H1 (cell line): Measurements from ENCODE around the gene MRGPRE. TPM values are rescaled to one million over a fixed set of nuclear protein-coding genes. Genes with fewer than 3 reads are reported as not detected.

Experiments used
- CTCF ChIA-PET: fragments of 300-600 bp; sonication (Branson Sonifier 250); formaldehyde crosslinking; loops from one replicate; lab custom pipeline; 2021; ENCODE audit not compliant: partially characterized antibody; lab: Charles Lee
- POLR2A ChIA-PET: fragments of 300-600 bp; sonication (Branson Sonifier 250); formaldehyde crosslinking; loops from one replicate; lab custom pipeline; 2021; ENCODE audit warnings: inconsistent platforms; ENCODE audit not compliant: partially characterized antibody; lab: Charles Lee
- DNase-seq, 2 experiments: peaks; one replicate each; pipeline versions ENCODE4 v3.0.0 to v3.0.0-alpha.2; 2010 to 2022; ENCODE audit warnings: low spot score in 2 of 2, low read depth in 1 of 2, mixed read lengths in 1 of 2
- FAIRE-seq: peaks from 2 replicates; lab custom pipeline; 2011; peaks lifted over from hg19 to GRCh38; lab: Jason Lieb, UNC
- H2AFZ ChIP-seq: 2 replicates; pipeline ENCODE4 v1.8.1; 2012; ENCODE audit warnings: low read length, inconsistent platforms
- H2AK5ac ChIP-seq: 2 replicates; pipeline ENCODE4 v1.6.1; 2013; ENCODE audit warnings: low read depth, low read length
- H2BK120ac ChIP-seq: replicated peaks from 2 replicates; pipeline ENCODE3; 2013; ENCODE audit warnings: low read depth, low read length, inconsistent platforms
- H2BK12ac ChIP-seq: 2 replicates; pipeline ENCODE4 v1.6.1; 2013; ENCODE audit warnings: low read depth, low read length
- H2BK15ac ChIP-seq: 2 replicates; pipeline ENCODE4 v1.6.1; 2013; ENCODE audit warnings: low read length
- H2BK20ac ChIP-seq: 2 replicates; pipeline ENCODE4 v1.6.1; 2013; ENCODE audit warnings: low read length
- H2BK5ac ChIP-seq: 2 replicates; pipeline ENCODE4 v1.6.1; 2013; ENCODE audit warnings: low read depth, low read length
- H3K14ac ChIP-seq: 2 replicates; pipeline ENCODE4 v1.6.1; 2013; ENCODE audit warnings: inconsistent platforms; ENCODE audit not compliant: insufficient read length
- H3K18ac ChIP-seq: 2 replicates; pipeline ENCODE4 v1.6.1; 2013; ENCODE audit warnings: low read length; ENCODE audit errors: extremely low read depth
- H3K23ac ChIP-seq: 2 replicates; pipeline ENCODE4 v1.6.1; 2013; ENCODE audit warnings: inconsistent platforms; ENCODE audit not compliant: insufficient read length
- H3K23me2 ChIP-seq: 2 replicates; pipeline ENCODE4 v1.6.1; 2013; ENCODE audit warnings: low read depth, low read length
- H3K27ac ChIP-seq: 2 replicates; pipeline ENCODE4 v1.6.1; 2011; ENCODE audit warnings: low read depth, low read length, inconsistent platforms
- H3K27me3 ChIP-seq, 4 experiments: replicated peaks in 1 of 4; 1 replicate in 1 of 4; 2 replicates in 3 of 4; pipeline versions ENCODE4 v1.6.1 to v1.8.1; 2011 to 2013; ENCODE audit warnings: low read length in 3 of 4, mild to moderate bottlenecking in 3 of 4, inconsistent platforms in 2 of 4, mixed read lengths in 2 of 4, moderate library complexity in 1 of 4; ENCODE audit not compliant: control insufficient read depth in 3 of 4, insufficient read depth in 3 of 4; ENCODE audit errors: extremely low read depth in 1 of 4
- H3K36me3 ChIP-seq, 4 experiments: 2 replicates each; pipeline versions ENCODE4 v1.6.1 to v1.8.1; 2011 to 2013; ENCODE audit warnings: mild to moderate bottlenecking in 4 of 4, low read length in 3 of 4, moderate library complexity in 2 of 4, control low read depth in 1 of 4, inconsistent platforms in 1 of 4; ENCODE audit not compliant: insufficient read depth in 4 of 4, control insufficient read depth in 2 of 4
- H3K4ac ChIP-seq: replicated peaks from 2 replicates; pipeline ENCODE3; 2013; ENCODE audit warnings: low read length, low read depth, mixed read lengths, inconsistent platforms; ENCODE audit not compliant: insufficient read length
- H3K4me1 ChIP-seq, 4 experiments: replicated peaks in 1 of 4; 1 replicate in 1 of 4; 2 replicates in 3 of 4; pipeline versions ENCODE4 v1.6.1 to v1.8.1; 2011 to 2013; ENCODE audit warnings: low read length in 3 of 4, inconsistent platforms in 2 of 4, mixed read lengths in 1 of 4; ENCODE audit not compliant: insufficient read depth in 4 of 4, control insufficient read depth in 3 of 4
- H3K4me2 ChIP-seq, 2 experiments: 2 replicates each; pipeline versions ENCODE4 v1.6.1 to v1.8.1; 2011 to 2013; ENCODE audit warnings: low read depth in 2 of 2, low read length in 2 of 2, control low read depth in 1 of 2, inconsistent platforms in 1 of 2, mild to moderate bottlenecking in 1 of 2; ENCODE audit not compliant: insufficient read depth in 1 of 2
- H3K4me3 ChIP-seq, 4 experiments: fragments of 200-600, 300-600 bp in 1 of 4; sonication (generic), shearing (Covaris generic), sonication (Bioruptor Twin) in 1 of 4; 2 replicates each; pipeline versions ENCODE4 v1.5.1 to v1.8.1; 2011 to 2016; ENCODE audit warnings: low read length in 4 of 4, low read depth in 3 of 4, control low read depth in 2 of 4, inconsistent platforms in 2 of 4, mild to moderate bottlenecking in 2 of 4, mixed read lengths in 1 of 4, moderate library complexity in 1 of 4; ENCODE audit not compliant: insufficient read depth in 2 of 4; ENCODE audit errors: extremely low read depth in 1 of 4
- H3K56ac ChIP-seq: replicated peaks from 2 replicates; pipeline ENCODE3; 2013; ENCODE audit warnings: low read depth, mild to moderate bottlenecking, mixed read lengths, low read length, inconsistent platforms; ENCODE audit not compliant: insufficient read length
- H3K79me1 ChIP-seq: 2 replicates; pipeline ENCODE4 v1.6.1; 2013; ENCODE audit warnings: low read depth, low read length, control low read depth
- H3K79me2 ChIP-seq, 2 experiments: 2 replicates each; pipeline versions ENCODE4 v1.6.1 to v1.8.1; 2012 to 2013; ENCODE audit warnings: low read length in 2 of 2, mild to moderate bottlenecking in 2 of 2, inconsistent platforms in 1 of 2; ENCODE audit not compliant: insufficient read depth in 2 of 2, control insufficient read depth in 1 of 2
- H3K9ac ChIP-seq, 4 experiments: replicated peaks in 1 of 4; 1 replicate in 1 of 4; 2 replicates in 3 of 4; pipeline versions ENCODE4 v1.6.1 to v1.8.1; 2011 to 2013; ENCODE audit warnings: low read depth in 3 of 4, low read length in 3 of 4, control low read depth in 2 of 4, mild to moderate bottlenecking in 2 of 4, moderate library complexity in 2 of 4, inconsistent platforms in 1 of 4; ENCODE audit errors: extremely low read depth in 1 of 4
- H3K9me3 ChIP-seq, 2 experiments: 2 replicates each; pipeline versions ENCODE4 v1.6.1 to v1.8.1; 2012 to 2013; ENCODE audit warnings: mild to moderate bottlenecking in 2 of 2, moderate library complexity in 2 of 2, control low read depth in 1 of 2, inconsistent platforms in 1 of 2, low read depth in 1 of 2, low read length in 1 of 2, mixed read lengths in 1 of 2; ENCODE audit not compliant: insufficient read depth in 2 of 2
- H4K20me1 ChIP-seq, 2 experiments: replicated peaks in 1 of 2; 2 replicates each; pipeline versions ENCODE3 to v1.8.1; 2011 to 2013; ENCODE audit warnings: inconsistent platforms in 2 of 2, low read length in 2 of 2, mild to moderate bottlenecking in 1 of 2; ENCODE audit not compliant: insufficient read depth in 2 of 2, control insufficient read depth in 1 of 2
- H4K5ac ChIP-seq: 2 replicates; pipeline ENCODE4 v1.6.1; 2013; ENCODE audit warnings: low read length, low read depth, mixed read lengths, inconsistent platforms; ENCODE audit not compliant: insufficient read length
- H4K8ac ChIP-seq: 2 replicates; pipeline ENCODE4 v1.8.0; 2013; ENCODE audit warnings: mild to moderate bottlenecking, moderate library complexity, low read length, inconsistent platforms; ENCODE audit not compliant: insufficient read depth; ENCODE audit errors: extremely low read depth
- H4K91ac ChIP-seq: replicated peaks from 2 replicates; pipeline ENCODE3; 2013; ENCODE audit warnings: low read length, mixed read lengths, inconsistent platforms; ENCODE audit not compliant: insufficient read length
- GABPA ChIP-seq: IDR thresholded peaks from 2 replicates; pipeline ENCODE4 v1.6.1; 2011; ENCODE audit warnings: mild to moderate bottlenecking, low read length, moderate library complexity, borderline replicate concordance; ENCODE audit not compliant: insufficient read depth
- GTF2F1 ChIP-seq: IDR thresholded peaks from 2 replicates; pipeline ENCODE4 v1.6.1; 2012; ENCODE audit warnings: low read depth, low read length, improper control_type of control experiment, borderline replicate concordance
- HDAC2 ChIP-seq, 2 experiments: fragments of 300-600 bp in 1 of 2; sonication (generic) in 1 of 2; IDR thresholded peaks; 2 replicates each; pipeline ENCODE4 v1.6.1; 2011 to 2012; ENCODE audit warnings: low read depth in 2 of 2, low read length in 2 of 2, mild to moderate bottlenecking in 2 of 2, moderate library complexity in 2 of 2, borderline replicate concordance in 1 of 2, inconsistent platforms in 1 of 2
- WGBS, 2 experiments: shearing (Covaris generic) in 1 of 2; methylation state at CpG; one replicate each; pipeline versions ENCODE4 v1.1.6 to v1.1.7; 2013 to 2015; ENCODE audit warnings: low lambda C conversion rate in 2 of 2, mixed read lengths in 2 of 2, inconsistent platforms in 1 of 2, low coverage in 1 of 2, missing lambda C conversion rate in 1 of 2; ENCODE audit not compliant: insufficient replicate concordance in 2 of 2, insufficient coverage in 1 of 2, insufficient read length in 1 of 2; ENCODE audit errors: extremely low coverage in 1 of 2, missing lambda C conversion rate in 1 of 2; 5-methylcytosine and 5-hydroxymethylcytosine counted together
- polyA plus RNA-seq, 7 experiments: library from polyadenylated mRNA; depleted of rRNA in 3 of 7; stranded (reverse) in 5 of 7; unstranded in 2 of 7; fragments of >200 nt in 5 of 7; fragments of 200-250 nt in 2 of 7; gene quantifications; 1 replicate in 5 of 7; 2 replicates in 1 of 7; 4 replicates in 1 of 7; pipeline versions ENCODE4 v1.2.1 to v1.2.3, GENCODE V29; 2011 to 2013; ENCODE audit warnings: missing spikeins in 2 of 7, mixed read lengths in 2 of 7
- total RNA-seq: library from RNA; stranded (reverse); fragmentation: NEBNext Ultra II Directional; extraction: Animal tissue kit (Norgen Biotek cat#: 25700); gene quantifications from 2 replicates; pipeline ENCODE4 v1.2.1, GENCODE V29; 2021

The MRGPRE gene
- total and polyA plus RNA-seq, 2 of the 8 experiments (the other 6 are each of a cell fraction or from before 2014, with no cell fraction given), result not detected

GRCh38 chr11:3184732-3185347, 47.4 kb downstream of the MRGPRE start:
- no peak overlapping the region for H3K18ac ChIP-seq
- DNase-seq (no peak), FAIRE-seq (no peak)
- no peak overlapping the region for H2BK15ac ChIP-seq
- H3K79me1 ChIP-seq, result no peaks in the 10 kb centered on the region
- CTCF ChIA-PET, result interaction anchor here (1.2 to 1.6 kb wide), 2 partner anchors 19 to 36 kb away, joined by 4 to 5 read pairs; no protein-coding TSS in a partner anchor
- no peak overlapping the region for H2BK12ac ChIP-seq
- 87% methylated on average over 11 of the region's 11 CpGs; no CpG with 5 or more reads in 1 of the 2 experiments for WGBS, 2 experiments
- no peak overlapping the region for H3K4me2 ChIP-seq
- H3K4me1 ChIP-seq, result peaks cover 5 to 14% (median 10%) of the 10 kb centered on the region in 4 experiments
- no peak overlapping the region for H3K23ac ChIP-seq
- H2AFZ ChIP-seq, result peak overlapping the region; percentile 71; the same call in 1 of the 2 replicates
- no peak overlapping the region for H2BK120ac ChIP-seq
- H3K14ac ChIP-seq, result no peak overlapping the region
- no peak overlapping the region for H3K4me3 ChIP-seq
- no peak overlapping the region for H2BK5ac ChIP-seq
- 0 out of 4 replicates have a peak, but pooled peaks cover 0 to 2% of the 10 kb centered on the region in 2 experiments for H3K9me3 ChIP-seq
- no peak overlapping the region for H3K4ac ChIP-seq
- H3K27ac ChIP-seq, result no peak overlapping the region
- H4K91ac ChIP-seq, result no peak overlapping the region
- no peak overlapping the region for H4K8ac ChIP-seq
- H2BK20ac ChIP-seq, result no peak overlapping the region
- POLR2A ChIA-PET, result interaction anchor here (0.7 kb wide), 1 partner anchor 39 kb away, joined by 3 read pairs; no protein-coding TSS in a partner anchor
- H3K23me2 ChIP-seq, result peaks cover 3% of the 10 kb centered on the region
- H4K20me1 ChIP-seq, result no peaks in the 10 kb centered on the region
- H3K36me3 ChIP-seq, result no peaks in the 10 kb centered on the region
- H3K27me3 ChIP-seq, result no peaks in the 10 kb centered on the region
- no peak overlapping the region for H2AK5ac ChIP-seq
- no peak overlapping the region for H3K56ac ChIP-seq
- no peak overlapping the region for H3K9ac ChIP-seq
- TF ChIP-seq GABPA, result no peak
- TF ChIP-seq HDAC2 (IDR thresholded peaks at IDR 0.05; ENCODE audit: borderline replicate concordance in 1 of 2, low read depth in 2 of 2, low read length in 2 of 2), result no peak
- TF ChIP-seq GTF2F1, result no peak
- no peaks in the 10 kb centered on the region for H3K79me2 ChIP-seq
- H4K5ac ChIP-seq, result no peak overlapping the region
